Activated T-helper 17 cell treated with anti-CD3 and anti-CD28 coated beads, Interleukin-2, amount 50 U/mL, for 72 hours (primary cell): Measurements from ENCODE around the gene XPO1. TPM values are rescaled to one million over a fixed set of nuclear protein-coding genes. Genes with fewer than 3 reads are reported as not detected.
A peak's percentile ranks its signal among the peaks of the same experiment; 100 is the strongest.
"Not testable (repeated sequence)": the region's sequence is repeated elsewhere in the genome, so short reads cannot be mapped to it uniquely, and the experiment has no call there.

Source experiments
- ATAC-seq: fragments of 150-1000 bp; cut with Tn5 transposase; replicated peaks from 2 replicates; pipeline ENCODE4 v1.10.0; 2021; ENCODE audit warnings: mild to moderate bottlenecking, moderate library complexity
- H3K27ac Mint-ChIP-seq: one replicate; pipeline ENCODE4 v1.8.0; 2022; ENCODE audit warnings: mixed read lengths
- H3K27me3 Mint-ChIP-seq: one replicate; pipeline ENCODE4 v1.8.0; 2022; ENCODE audit warnings: mixed read lengths
- H3K36me3 Mint-ChIP-seq: one replicate; pipeline ENCODE4 v1.8.0; 2022; ENCODE audit warnings: low read depth, mild to moderate bottlenecking, mixed read lengths
- H3K4me1 Mint-ChIP-seq: one replicate; pipeline ENCODE4 v1.8.0; 2022; ENCODE audit warnings: mixed read lengths
- H3K4me3 Mint-ChIP-seq: one replicate; pipeline ENCODE4 v1.8.0; 2022; ENCODE audit warnings: mild to moderate bottlenecking, mixed read lengths
- H3K9me3 Mint-ChIP-seq: one replicate; pipeline ENCODE4 v1.8.0; 2022; ENCODE audit warnings: mixed read lengths
- total RNA-seq, 2 donors: library from RNA; stranded (reverse); gene quantifications; one replicate each; pipeline ENCODE4 v1.2.3, GENCODE V29; 2022

XPO1 gene
- total RNA-seq, 2 donors from 2014 or later = 176 to 221 TPM

DNA sequence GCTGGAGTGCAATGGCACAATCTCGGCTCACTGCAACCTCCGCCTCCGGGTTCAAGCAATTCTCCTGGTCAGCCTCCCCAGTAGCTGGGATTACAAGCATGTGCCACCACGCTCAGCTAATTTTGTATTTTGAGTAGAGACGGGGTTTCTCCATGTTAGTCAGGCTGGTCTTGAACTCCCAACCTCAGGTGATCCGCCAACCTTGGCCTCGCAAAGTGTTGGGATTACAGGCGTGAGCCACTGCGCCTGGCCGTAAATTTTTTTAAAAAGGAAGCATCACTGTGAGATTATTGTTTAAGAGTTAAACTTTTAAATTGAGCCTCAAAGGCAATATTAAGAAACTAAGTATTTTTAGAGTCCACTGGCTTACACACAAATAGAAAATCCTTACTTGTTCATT, 69.9 kb downstream of the XPO1 start:
- not testable (repeated sequence) for H3K27me3 Mint-ChIP-seq

DNA sequence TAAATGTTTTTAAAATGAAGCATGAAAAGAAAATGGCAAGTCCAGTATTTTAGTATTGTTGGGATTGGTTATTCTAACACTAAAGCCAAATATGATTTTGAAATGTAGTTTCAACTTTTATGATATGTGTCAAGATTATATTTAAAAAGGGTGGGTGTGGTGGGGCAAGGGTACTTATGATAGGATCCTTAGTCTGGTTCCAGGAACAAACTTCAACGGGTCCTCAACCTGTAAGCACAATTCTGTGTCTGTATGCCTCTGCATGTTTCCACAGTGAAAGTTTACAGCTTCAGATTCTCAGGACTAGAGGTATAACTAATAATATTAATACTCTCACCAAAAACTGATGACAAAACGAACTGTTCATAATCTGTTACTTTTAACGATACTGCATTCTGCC, 73.1 kb downstream of the XPO1 start:
- Mint-ChIP-seq H3K9me3 (no peaks in the 10 kb centered on the region), H3K4me3 (no peak overlapping the region), H3K27me3 (no peaks in the 10 kb centered on the region), H3K36me3 (peaks cover 40% of the 10 kb centered on the region), H3K27ac (no peak overlapping the region), H3K4me1 (peaks cover 13% of the 10 kb centered on the region)
- no peak for ATAC-seq

More for the DNA sequence above, 69.9 kb downstream of the XPO1 start:
- not testable (repeated sequence) for ATAC-seq, H3K9me3 Mint-ChIP-seq, H3K27ac Mint-ChIP-seq
- peak overlapping the region; percentile 96 for H3K4me3 Mint-ChIP-seq
- peaks cover 47% of the 10 kb centered on the region for H3K36me3 Mint-ChIP-seq
- peaks cover 18% of the 10 kb centered on the region for H3K4me1 Mint-ChIP-seq

DNA sequence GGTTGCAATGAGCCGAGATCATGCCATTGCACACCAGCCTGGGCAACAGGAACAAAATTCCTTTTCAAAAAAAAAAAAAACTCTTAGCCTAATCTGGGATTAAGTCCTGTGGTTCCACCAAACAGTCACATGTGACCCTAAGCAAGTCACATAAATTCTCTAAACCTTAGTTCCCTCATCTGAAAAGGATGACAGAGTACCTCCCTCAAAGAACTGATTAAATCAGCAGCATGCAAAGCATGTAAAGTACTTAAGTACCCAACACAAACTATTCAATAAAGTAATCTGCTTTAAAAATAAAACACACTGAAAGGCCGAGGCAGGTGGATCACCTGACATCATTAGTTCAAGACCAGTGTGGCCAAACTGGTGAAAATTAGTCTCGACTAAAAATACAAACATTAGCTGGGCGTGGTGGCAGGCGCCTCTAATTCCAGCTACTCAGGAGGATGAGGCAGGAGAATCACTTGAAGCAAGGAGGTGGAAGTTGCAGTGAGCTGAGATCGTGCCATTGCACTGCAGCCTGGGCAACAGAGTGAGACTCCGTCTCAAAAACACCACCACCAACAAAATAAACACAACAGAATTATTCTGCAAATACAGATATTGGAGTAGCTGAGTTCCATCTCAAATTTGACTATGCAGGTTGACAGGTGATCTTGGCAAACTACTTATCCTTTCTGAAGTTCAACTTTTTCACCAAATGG, 74.2 kb downstream of the XPO1 start:
- Mint-ChIP-seq H3K27me3 (no peaks in the 10 kb centered on the region), H3K4me3 (no peak overlapping the region), H3K36me3 (peaks cover 30% of the 10 kb centered on the region), H3K27ac (no peak overlapping the region), H3K4me1 (peaks cover 13% of the 10 kb centered on the region), H3K9me3 (no peaks in the 10 kb centered on the region)
- no peak for ATAC-seq

DNA sequence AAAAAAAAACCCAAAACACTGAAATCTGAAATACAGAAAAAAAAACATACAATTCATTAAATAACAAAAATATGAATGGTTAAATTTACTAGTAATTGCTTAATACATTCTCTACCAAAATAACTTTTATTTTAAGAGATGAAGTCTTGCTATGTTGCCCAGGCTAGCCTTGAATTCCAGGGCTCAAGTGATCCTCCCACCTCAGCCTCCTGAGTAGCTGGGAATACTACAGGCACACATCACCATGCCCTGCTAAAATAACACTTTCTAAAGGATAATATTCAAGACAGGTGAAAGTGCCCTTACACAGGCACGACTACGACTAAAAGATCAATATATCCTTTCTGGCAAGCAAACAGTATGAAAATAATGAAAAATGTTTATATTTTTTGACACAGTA, 76.8 kb downstream of the XPO1 start:
- ATAC-seq = no peak
- peaks cover 23% of the 10 kb centered on the region for H3K4me1 Mint-ChIP-seq
- no peaks in the 10 kb centered on the region for H3K9me3 Mint-ChIP-seq
- peaks cover 24% of the 10 kb centered on the region for H3K36me3 Mint-ChIP-seq
- H3K27ac Mint-ChIP-seq = no peak overlapping the region
- no peak overlapping the region for H3K4me3 Mint-ChIP-seq
- no peaks in the 10 kb centered on the region for H3K27me3 Mint-ChIP-seq

GRCh38 chr2:61460163-61460562, 78.0 kb downstream of the XPO1 start:
- ATAC-seq = no peak

DNA sequence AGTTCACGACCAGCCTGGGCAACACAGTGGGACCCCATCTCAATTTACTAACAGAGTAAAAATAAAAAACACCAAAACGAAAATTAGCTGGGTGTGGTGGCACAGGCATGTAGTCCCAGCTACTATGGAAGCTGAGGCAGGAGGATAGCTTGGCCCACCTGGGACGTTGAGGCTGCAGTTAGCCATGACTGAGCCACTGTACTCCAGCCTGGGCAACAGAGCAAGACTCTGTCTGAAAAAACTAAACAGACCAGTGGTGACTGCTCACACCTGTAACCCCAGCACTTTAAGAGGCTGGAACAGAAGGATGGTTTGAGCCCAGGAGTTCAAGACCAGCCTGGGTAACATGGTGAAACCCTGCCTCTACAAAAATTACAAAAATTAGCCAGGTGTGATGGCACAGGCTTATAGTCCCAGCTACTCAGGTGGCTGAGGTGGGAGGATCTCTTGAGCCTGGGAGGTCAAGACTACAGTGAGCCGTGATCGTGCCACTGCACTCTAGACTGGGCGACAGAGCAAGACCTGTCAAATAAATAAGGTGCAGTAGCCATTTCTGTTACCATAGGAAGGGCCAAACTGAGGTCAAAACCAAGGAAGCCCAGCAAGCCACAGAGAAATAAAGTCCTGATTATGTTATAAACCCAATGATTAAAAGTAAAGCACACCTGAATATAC, 81.3 kb downstream of the XPO1 start:
- Mint-ChIP-seq H3K4me1 (peaks cover 18% of the 10 kb centered on the region), H3K4me3 (no peak overlapping the region), H3K27ac (no peak overlapping the region), H3K27me3 (no peaks in the 10 kb centered on the region), H3K9me3 (no peaks in the 10 kb centered on the region), H3K36me3 (peaks cover 37% of the 10 kb centered on the region)
- no peak for ATAC-seq

More at GRCh38 chr2:61460163-61460562, 78.0 kb downstream of the XPO1 start:
- Mint-ChIP-seq H3K27ac (no peak overlapping the region), H3K36me3 (peaks cover 30% of the 10 kb centered on the region), H3K27me3 (no peaks in the 10 kb centered on the region), H3K4me1 (peaks cover 23% of the 10 kb centered on the region), H3K4me3 (no peak overlapping the region), H3K9me3 (no peaks in the 10 kb centered on the region)

DNA sequence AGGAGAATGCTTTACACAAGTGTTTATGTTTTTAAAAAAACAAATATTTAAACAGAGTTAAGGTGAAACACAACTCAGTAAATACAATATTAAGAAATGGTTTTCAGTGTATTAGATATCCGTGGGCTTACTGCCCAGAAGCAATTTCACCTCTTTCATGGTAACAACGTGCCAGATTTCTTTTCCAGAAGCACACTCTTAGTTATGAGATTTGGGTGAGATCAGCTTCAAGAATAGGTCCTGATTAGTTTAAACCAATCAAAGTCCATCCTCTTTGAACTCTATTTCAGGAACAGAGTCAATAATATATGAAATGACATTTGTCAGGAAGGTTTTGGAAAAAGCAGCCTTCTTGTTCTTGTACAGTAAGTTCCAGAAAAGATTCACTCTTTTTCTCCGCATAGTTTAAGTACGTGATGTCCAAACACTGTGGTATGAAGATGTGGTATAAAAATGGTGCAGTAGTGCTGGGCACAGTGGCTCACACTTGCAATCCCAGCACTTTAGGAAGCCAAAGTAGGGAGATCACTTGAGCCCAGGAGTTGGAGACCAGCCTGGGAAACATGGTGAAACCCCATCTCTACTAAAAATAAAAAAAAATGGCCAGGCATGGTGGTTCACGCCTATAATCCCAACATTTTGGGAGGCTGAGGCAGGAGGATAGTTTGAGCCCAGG, 81.9 kb downstream of the XPO1 start:
- Mint-ChIP-seq H3K9me3 (no peaks in the 10 kb centered on the region), H3K4me3 (no peak overlapping the region), H3K4me1 (peaks cover 18% of the 10 kb centered on the region), H3K36me3 (peaks cover 41% of the 10 kb centered on the region), H3K27me3 (no peaks in the 10 kb centered on the region), H3K27ac (no peak overlapping the region)
- ATAC-seq = no peak

- not testable (repeated sequence) for ATAC-seq, H3K4me3 Mint-ChIP-seq, H3K27me3 Mint-ChIP-seq, H3K9me3 Mint-ChIP-seq, H3K27ac Mint-ChIP-seq
- Mint-ChIP-seq H3K4me1 (peaks cover 13% of the 10 kb centered on the region), H3K36me3 (peaks cover 43% of the 10 kb centered on the region)
Observed at GRCh38 chr2:61454972-61455371, 83.2 kb downstream of the XPO1 start.

- Mint-ChIP-seq H3K36me3 (peaks cover 46% of the 10 kb centered on the region), H3K4me3 (no peak overlapping the region), H3K9me3 (no peaks in the 10 kb centered on the region), H3K27me3 (no peaks in the 10 kb centered on the region), H3K27ac (peak overlapping the region; percentile 69), H3K4me1 (peaks cover 16% of the 10 kb centered on the region)
- peak; percentile 53 for ATAC-seq
Observed at GRCh38 chr2:61454383-61454782, 83.8 kb downstream of the XPO1 start.

DNA sequence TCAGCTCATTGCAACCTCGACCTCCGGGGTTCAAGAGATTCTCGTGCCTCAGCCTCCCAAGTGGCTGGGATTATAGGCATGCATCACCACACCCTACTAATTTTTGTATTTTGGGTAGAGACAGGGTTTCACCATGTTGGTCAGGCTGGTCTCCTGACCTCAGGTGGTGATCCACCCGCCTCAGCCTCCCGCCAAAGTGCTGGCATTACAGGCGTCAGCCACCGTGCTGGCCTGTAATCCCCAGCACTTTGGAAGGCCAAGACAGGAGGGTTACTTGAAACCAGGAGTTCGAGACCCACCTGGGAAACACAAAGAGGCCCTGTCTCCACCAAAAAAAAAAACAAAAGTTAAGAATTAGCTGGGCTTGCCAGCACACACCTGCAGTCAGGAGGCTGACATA, 85.8 kb downstream of the XPO1 start:
- Mint-ChIP-seq H3K4me1 (peaks cover 5% of the 10 kb centered on the region), H3K27me3 (no peaks in the 10 kb centered on the region), H3K36me3 (peaks cover 43% of the 10 kb centered on the region), H3K27ac (no peak overlapping the region), H3K9me3 (no peaks in the 10 kb centered on the region), H3K4me3 (no peak overlapping the region)
- no peak for ATAC-seq

- H3K4me3 Mint-ChIP-seq = no peak overlapping the region
- H3K27ac Mint-ChIP-seq = no peak overlapping the region
- H3K36me3 Mint-ChIP-seq = peaks cover 39% of the 10 kb centered on the region
- H3K27me3 Mint-ChIP-seq = no peaks in the 10 kb centered on the region
- H3K9me3 Mint-ChIP-seq = no peaks in the 10 kb centered on the region
- no peak for ATAC-seq
- H3K4me1 Mint-ChIP-seq = peaks cover 5% of the 10 kb centered on the region
Observed at GRCh38 chr2:61451178-61451577, 87.0 kb downstream of the XPO1 start.

DNA sequence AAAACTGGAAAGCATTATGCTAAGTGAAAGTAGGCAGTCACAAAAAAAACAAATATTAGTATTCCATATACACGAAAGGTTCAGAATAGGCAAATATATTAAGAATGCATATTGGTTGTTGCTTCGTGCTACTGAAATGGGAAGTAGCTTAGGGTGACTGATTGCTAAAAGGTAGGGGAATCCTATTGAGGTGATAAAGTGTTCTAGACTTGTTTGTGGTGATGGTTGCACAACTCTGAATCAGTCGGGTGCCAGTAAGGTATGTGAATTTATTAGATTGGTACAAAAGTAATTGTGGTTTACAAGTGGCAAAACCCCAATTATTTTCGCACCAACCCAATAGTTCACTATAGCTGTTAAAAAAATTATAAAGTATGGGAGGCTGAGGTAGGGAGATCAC, 88.0 kb downstream of the XPO1 start:
- H3K4me1 Mint-ChIP-seq = peaks cover 5% of the 10 kb centered on the region
- peaks cover 30% of the 10 kb centered on the region for H3K36me3 Mint-ChIP-seq
- ATAC-seq = peak; percentile 63
- H3K27me3 Mint-ChIP-seq = no peaks in the 10 kb centered on the region
- H3K9me3 Mint-ChIP-seq = no peaks in the 10 kb centered on the region
- H3K4me3 Mint-ChIP-seq = no peak overlapping the region
- no peak overlapping the region for H3K27ac Mint-ChIP-seq

DNA sequence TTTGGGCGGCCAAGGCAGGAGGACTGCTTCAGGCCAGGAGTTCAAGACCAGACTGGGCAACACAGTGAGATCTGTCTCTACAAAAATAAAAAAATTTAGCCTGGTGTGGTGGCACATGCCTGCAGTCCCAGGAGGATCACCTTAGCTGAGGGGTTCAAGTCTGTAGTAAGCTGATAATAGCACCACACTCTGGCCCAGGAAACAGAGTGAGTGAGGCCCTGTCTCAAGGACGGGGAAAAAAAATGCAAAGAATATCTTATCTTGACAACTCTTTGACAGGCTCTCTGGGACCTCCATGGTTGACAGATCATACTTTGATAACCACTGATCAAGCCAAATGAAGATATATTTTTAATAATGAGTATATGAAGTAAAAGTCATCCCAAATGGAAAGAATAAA, 89.9 kb downstream of the XPO1 start:
- Mint-ChIP-seq H3K27ac (no peak overlapping the region), H3K4me3 (no peak overlapping the region), H3K4me1 (peaks cover 16% of the 10 kb centered on the region), H3K9me3 (no peaks in the 10 kb centered on the region), H3K36me3 (peaks cover 47% of the 10 kb centered on the region), H3K27me3 (no peaks in the 10 kb centered on the region)
- no peak for ATAC-seq

- H3K27ac Mint-ChIP-seq, H3K4me3 Mint-ChIP-seq, ATAC-seq, H3K27me3 Mint-ChIP-seq, H3K9me3 Mint-ChIP-seq: not testable (repeated sequence)
- Mint-ChIP-seq H3K4me1 (peaks cover 29% of the 10 kb centered on the region), H3K36me3 (peaks cover 48% of the 10 kb centered on the region)
Observed at GRCh38 chr2:61446971-61447370, 91.2 kb downstream of the XPO1 start.
